Esophagus (tissue), 2 donors: Measurements from ENCODE around the gene CTCF. TPM values are rescaled to one million over a fixed set of nuclear protein-coding genes. Genes with fewer than 3 reads are reported as not detected.

Experiments used
- H3K27ac ChIP-seq, 2 donors: one replicate each; pipeline ENCODE4 v1.5.1; 2013; ENCODE audit warnings: low read depth in 2 of 2, mild to moderate bottlenecking in 2 of 2, inconsistent platforms in 1 of 2, low read length in 1 of 2, moderate library complexity in 1 of 2
- H3K27me3 ChIP-seq, 2 donors: one replicate each; pipeline ENCODE4 v1.6.1; 2013; ENCODE audit warnings: low read length in 2 of 2, control low read depth in 1 of 2, mild to moderate bottlenecking in 1 of 2; ENCODE audit not compliant: insufficient read depth in 2 of 2, control insufficient read depth in 1 of 2
- H3K36me3 ChIP-seq, 2 donors: one replicate each; pipeline ENCODE4 v1.6.1; 2013; ENCODE audit warnings: low read length in 1 of 2; ENCODE audit not compliant: control insufficient read depth in 2 of 2, insufficient read depth in 2 of 2
- H3K4me1 ChIP-seq, 2 donors: one replicate each; pipeline ENCODE4 v1.6.1; 2013; ENCODE audit warnings: low read length in 1 of 2; ENCODE audit not compliant: control insufficient read depth in 2 of 2, insufficient read depth in 2 of 2
- H3K4me3 ChIP-seq, 2 donors: one replicate each; pipeline ENCODE4 v1.5.1; 2013; ENCODE audit warnings: low read length in 2 of 2, mild to moderate bottlenecking in 2 of 2, low read depth in 1 of 2, moderate library complexity in 1 of 2
- H3K9me3 ChIP-seq, 2 donors: one replicate each; pipeline ENCODE4 v1.6.1; 2013; ENCODE audit warnings: mild to moderate bottlenecking in 2 of 2, low read depth in 1 of 2, low read length in 1 of 2, moderate library complexity in 1 of 2; ENCODE audit not compliant: control insufficient read depth in 2 of 2, insufficient read depth in 1 of 2
- WGBS, 2 donors: extraction: QIAGEN DNeasy Blood & Tissue Kit; methylation state at CpG; one replicate each; pipeline ENCODE4 v1.1.7; 2013; 5-methylcytosine and 5-hydroxymethylcytosine counted together
- polyA plus RNA-seq, 2 donors: library from polyadenylated mRNA; stranded (reverse); fragments of 200-250 nt; gene quantifications; one replicate each; pipeline ENCODE4 v1.2.3, GENCODE V29; 2013
- donor health status: healthy with polysubstance abuse.
- donor health status: Bipolar disorder and iron deficiency.

Gene CTCF
- polyA plus RNA-seq, 2 donors, result 16.9 to 21.3 TPM

GRCh38 chr16:67661101-67661761, 98.9 kb downstream of the CTCF start:
- Histone ChIP-seq H3K27me3 (no peaks in the 10 kb centered on the region), H3K27ac (peak overlapping the region; percentile 84 to 86), H3K4me3 (peak overlapping the region; percentile 66 to 85), H3K4me1 (peaks cover 4 to 24% of the 10 kb centered on the region in 2 donors), H3K9me3 (no peaks in the 10 kb centered on the region), H3K36me3 (peaks cover 2 to 15% of the 10 kb centered on the region in 2 donors)
- WGBS, 2 donors, result 13 to 17% methylated on average over 39 of the region's 39 CpGs

GRCh38 chr16:67661886-67662652, 99.7 kb downstream of the CTCF start:
- 91 to 93% methylated on average over 34 of the region's 34 CpGs for WGBS, 2 donors
- Histone ChIP-seq H3K9me3 (no peaks in the 10 kb centered on the region), H3K36me3 (peaks cover 2 to 7% of the 10 kb centered on the region in 2 donors), H3K4me3 (no peak overlapping the region), H3K4me1 (peaks cover 5 to 27% of the 10 kb centered on the region in 2 donors), H3K27me3 (no peaks in the 10 kb centered on the region), H3K27ac (no peak overlapping the region)

GRCh38 chr16:67662653-67663010, 100.3 kb downstream of the CTCF start:
- Histone ChIP-seq H3K36me3 (peaks cover 2 to 6% of the 10 kb centered on the region in 2 donors), H3K9me3 (no peaks in the 10 kb centered on the region), H3K4me1 (peaks cover 11 to 32% of the 10 kb centered on the region in 2 donors), H3K27ac (no peak overlapping the region), H3K27me3 (no peaks in the 10 kb centered on the region), H3K4me3 (no peak overlapping the region)

- Histone ChIP-seq H3K27me3 (no peaks in the 10 kb centered on the region), H3K4me3 (no peak overlapping the region), H3K27ac (no peak overlapping the region), H3K4me1 (peaks cover 15 to 36% of the 10 kb centered on the region in 2 donors), H3K36me3 (peaks cover 2 to 6% of the 10 kb centered on the region in 2 donors), H3K9me3 (no peaks in the 10 kb centered on the region)
- 67 to 79% methylated on average over 25 of the region's 25 CpGs for WGBS, 2 donors
These were observed 101.0 kb downstream of the CTCF start for GRCh38 chr16:67663151-67663876.

GRCh38 chr16:67663877-67664222, 101.5 kb downstream of the CTCF start:
- 81 to 93% methylated on average over 6 of the region's 6 CpGs for WGBS, 2 donors
- H3K9me3 ChIP-seq, result no peaks in the 10 kb centered on the region
- peaks cover 2 to 6% of the 10 kb centered on the region in 2 donors for H3K36me3 ChIP-seq
- peaks cover 16 to 35% of the 10 kb centered on the region in 2 donors for H3K4me1 ChIP-seq
- no peaks in the 10 kb centered on the region for H3K27me3 ChIP-seq
- H3K4me3 ChIP-seq, result no peak overlapping the region
- no peak overlapping the region for H3K27ac ChIP-seq

GRCh38 chr16:67664258-67664657, 101.9 kb downstream of the CTCF start:
- H3K4me3 ChIP-seq, result no peak overlapping the region
- H3K4me1 ChIP-seq, result peaks cover 16 to 31% of the 10 kb centered on the region in 2 donors
- H3K36me3 ChIP-seq, result peaks cover 2 to 6% of the 10 kb centered on the region in 2 donors
- no peaks in the 10 kb centered on the region for H3K27me3 ChIP-seq
- WGBS, 2 donors, result 75 to 82% methylated on average over 4 of the region's 4 CpGs
- no peaks in the 10 kb centered on the region for H3K9me3 ChIP-seq
- H3K27ac ChIP-seq, result no peak overlapping the region

- H3K9me3 ChIP-seq, result no peaks in the 10 kb centered on the region
- H3K4me3 ChIP-seq, result no peak overlapping the region
- H3K4me1 ChIP-seq, result peaks cover 16 to 27% of the 10 kb centered on the region in 2 donors
- H3K36me3 ChIP-seq, result peaks cover 2 to 6% of the 10 kb centered on the region in 2 donors
- no peak overlapping the region for H3K27ac ChIP-seq
- H3K27me3 ChIP-seq, result no peaks in the 10 kb centered on the region
- WGBS, 2 donors, result 82 to 92% methylated on average over 7 of the region's 7 CpGs
These were observed 102.5 kb downstream of the CTCF start for GRCh38 chr16:67664871-67665270.

- Histone ChIP-seq H3K9me3 (no peaks in the 10 kb centered on the region), H3K36me3 (peaks cover 2 to 6% of the 10 kb centered on the region in 2 donors), H3K4me1 (peaks cover 16 to 27% of the 10 kb centered on the region in 2 donors), H3K27me3 (no peaks in the 10 kb centered on the region), H3K4me3 (peak overlapping the region in 1 of 2 donors; percentile 67), H3K27ac (no peak overlapping the region)
- 62 to 73% methylated on average over 5 of the region's 5 CpGs for WGBS, 2 donors
These were observed 103.3 kb downstream of the CTCF start for GRCh38 chr16:67665598-67665997.

- 1 to 2% methylated on average over 44 to 46 of the region's 46 CpGs for WGBS, 2 donors
These were observed 103.8 kb downstream of the CTCF start for GRCh38 chr16:67666032-67666551.

More at GRCh38 chr16:67666032-67666551, 103.8 kb downstream of the CTCF start:
- Histone ChIP-seq H3K27ac (peak overlapping the region in 1 of 2 donors; percentile 76), H3K4me1 (peaks cover 16 to 24% of the 10 kb centered on the region in 2 donors), H3K27me3 (no peaks in the 10 kb centered on the region), H3K9me3 (no peaks in the 10 kb centered on the region), H3K4me3 (peak overlapping the region; percentile 61 to 67), H3K36me3 (peaks cover 2 to 6% of the 10 kb centered on the region in 2 donors)
